ENCODE data around the gene CACNG4.

CACNG4 gene

DNA sequence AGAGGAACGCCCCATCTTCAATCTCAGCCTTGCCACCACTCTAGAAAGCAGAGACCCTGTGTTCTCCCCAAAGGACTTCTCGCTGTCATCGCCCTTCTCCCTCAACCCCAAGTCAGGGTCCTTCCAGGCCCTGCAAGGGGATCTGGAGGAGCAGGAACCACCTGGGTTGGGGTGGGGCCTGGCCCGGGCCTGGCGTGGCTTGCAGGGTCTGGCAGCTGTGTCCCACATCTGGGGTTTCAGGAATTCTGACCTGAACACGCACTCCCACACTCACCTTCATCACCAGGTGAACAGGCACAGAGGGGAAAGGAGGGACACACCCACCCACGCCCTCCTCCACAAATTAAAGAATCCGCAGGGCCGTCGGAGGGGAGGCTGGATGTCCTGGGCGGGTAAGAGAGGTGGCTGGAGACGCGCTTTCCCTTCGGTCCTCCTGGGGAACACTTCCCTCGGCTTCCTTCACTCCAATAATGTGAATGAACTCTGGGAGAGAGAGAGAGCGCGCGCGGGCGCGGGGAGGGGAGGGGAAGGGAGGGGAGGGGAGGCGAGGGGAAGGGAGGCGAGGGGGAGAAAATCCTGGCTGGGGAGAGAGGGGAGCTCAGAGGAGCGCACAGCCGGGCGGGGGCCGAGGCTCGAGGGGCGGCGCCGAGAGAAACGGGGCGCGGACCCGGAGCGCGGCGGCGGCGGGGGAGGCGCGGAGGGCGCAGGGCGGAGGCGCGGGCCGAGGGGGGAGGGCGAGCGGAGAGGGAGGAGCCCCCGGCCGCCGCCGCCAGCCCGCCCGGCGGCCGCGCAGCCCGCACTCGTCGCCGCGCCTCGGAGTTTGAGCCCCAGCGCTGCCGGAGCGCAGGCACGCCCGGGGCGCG, at the start of gene CACNG4:
Gene CACNG4, plus strand, starts transcription at position 799 of the 863 bp plus-strand sequence. CDS start 205 bp downstream, outside the sequence.
- peak; percentile 88 for DNase-seq

DNA sequence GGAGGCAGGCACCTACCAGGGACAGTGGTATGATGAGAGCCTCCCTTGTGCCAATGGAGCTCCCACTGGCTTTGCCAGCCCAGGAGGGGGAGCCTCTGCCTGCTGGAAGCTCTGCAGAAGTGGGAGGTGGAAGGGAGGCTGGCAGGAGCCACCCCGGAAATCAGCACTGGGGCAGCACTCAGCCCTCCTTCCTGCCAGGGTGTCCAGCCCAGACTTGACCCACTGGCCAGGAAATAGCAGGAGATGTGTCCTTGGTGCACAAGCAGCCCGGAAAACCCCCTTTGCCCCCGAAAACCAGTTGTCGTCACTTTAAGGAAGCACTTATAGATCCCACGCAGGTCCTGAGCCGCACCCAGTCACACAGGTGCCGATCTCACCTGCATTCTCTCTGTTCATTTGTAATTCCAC, 49.3 kb upstream of the CACNG4 start:
- DNase-seq: no peak

DNA sequence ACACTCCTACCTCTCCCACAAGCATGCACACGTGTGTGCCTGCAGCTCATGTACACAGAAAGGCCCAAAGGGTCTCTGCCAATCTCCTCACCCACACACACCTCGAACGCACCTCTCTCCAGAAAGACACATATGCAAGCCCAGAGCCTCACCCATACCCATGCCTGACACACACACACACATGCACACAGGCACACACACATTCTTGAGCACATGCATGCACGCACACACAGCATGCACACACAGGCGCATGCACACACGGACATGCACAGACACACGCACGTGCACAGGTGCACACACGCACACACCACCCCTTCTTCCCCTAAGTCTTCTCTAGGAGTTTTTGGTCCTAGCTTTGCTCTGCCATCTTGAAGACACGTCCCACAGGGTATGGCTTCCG, 48.7 kb upstream of the CACNG4 start:
- DNase-seq: no peak

DNA sequence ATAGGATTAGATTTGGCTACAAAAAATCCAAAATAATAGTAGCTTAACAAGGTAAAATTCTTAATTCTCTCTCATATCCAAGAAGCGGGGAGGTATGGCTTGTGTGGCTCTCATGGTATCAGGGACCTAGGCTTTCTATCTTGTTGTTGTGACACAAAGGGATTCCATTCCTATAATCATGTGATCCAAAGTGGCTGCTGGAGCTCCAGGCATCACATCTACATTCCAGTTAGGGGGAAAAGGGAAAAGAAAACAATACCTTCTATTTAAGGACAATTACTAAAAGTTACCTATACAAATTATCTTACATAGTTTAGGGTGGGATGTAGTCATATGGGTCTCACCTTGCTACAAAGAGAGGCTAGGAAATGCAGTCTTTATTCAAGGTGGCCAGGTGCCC, 47.6 kb upstream of the CACNG4 start:
- no peak for DNase-seq

DNA sequence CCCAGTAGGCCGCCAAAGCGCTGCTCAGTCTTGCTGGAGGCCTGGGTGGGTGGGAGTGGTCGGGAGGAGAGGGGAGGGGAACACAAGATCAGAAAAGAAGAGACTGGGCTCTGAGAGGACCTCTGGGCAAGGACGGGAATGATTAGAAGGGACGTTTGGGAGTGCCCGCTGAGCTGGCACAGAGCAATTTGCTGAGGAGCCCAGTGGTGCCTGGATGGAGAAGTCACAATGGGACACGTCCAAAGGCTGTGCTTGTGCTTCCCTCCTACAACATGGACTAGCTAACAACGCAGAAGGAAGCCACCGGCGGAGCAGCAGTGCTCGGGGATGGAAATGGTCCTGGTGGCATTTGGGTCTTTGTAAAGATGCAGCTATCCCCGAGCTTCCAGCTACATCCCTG, 45.6 kb upstream of the CACNG4 start:
- DNase-seq: no peak

DNA sequence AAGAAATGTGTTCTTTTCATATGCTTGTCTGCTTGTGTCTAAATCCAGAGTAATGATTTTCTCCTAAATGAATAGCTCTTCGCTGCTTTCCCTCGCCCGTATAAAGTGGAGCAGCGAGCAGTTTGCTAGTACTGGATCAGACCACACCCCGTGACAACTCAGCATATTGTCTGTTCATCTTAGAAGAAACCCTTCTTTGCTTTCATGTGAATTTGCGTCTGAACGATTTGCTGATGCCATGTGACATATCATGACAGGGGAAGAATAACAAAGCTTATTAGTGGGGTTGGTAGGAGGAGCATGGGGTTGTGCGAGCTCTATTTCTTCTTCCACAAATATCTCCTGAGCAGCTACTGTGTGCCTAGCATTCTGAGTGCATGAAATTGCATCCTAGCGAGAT, 44.1 kb upstream of the CACNG4 start:
- peak; percentile 80 for DNase-seq

DNA sequence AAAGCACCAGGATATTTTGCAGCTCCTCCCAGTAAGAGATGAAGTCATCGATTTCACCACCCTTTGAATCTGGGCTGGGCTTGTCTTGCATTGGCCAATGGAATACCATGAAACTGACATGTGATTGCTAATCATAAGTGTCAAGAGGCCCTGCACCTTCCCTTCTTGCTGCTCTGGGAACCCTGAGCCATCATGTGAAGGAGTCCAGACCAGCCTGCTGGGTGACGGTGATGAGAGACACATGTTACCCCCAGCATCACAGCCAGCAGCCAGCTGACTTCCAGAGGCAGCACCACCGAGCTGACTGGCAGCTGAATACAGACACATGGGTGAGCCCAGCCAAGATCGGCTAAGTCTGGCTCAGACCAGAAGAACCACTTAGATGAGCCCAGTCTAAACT, 43.6 kb upstream of the CACNG4 start:
- no peak for DNase-seq

DNA sequence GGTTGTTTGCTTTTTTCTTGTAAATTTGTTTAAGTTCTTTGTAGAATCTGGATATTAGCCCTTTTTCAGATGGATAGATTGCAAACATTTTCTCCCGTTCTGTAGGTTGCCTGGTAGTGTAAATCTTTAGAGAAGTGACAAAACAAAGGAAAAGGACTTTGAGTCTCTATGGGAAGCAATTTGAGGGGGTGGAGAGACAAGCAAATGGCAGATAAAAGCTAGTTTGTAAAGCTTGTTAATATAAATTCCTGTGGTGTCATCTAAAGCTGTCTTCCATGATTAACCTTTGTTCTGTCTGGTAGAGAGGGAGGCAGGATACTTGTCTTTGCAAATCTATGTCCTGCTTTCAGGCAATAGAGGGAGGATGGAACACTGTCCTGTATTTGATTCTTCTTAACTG, 40.6 kb upstream of the CACNG4 start:
- no peak for DNase-seq

DNA sequence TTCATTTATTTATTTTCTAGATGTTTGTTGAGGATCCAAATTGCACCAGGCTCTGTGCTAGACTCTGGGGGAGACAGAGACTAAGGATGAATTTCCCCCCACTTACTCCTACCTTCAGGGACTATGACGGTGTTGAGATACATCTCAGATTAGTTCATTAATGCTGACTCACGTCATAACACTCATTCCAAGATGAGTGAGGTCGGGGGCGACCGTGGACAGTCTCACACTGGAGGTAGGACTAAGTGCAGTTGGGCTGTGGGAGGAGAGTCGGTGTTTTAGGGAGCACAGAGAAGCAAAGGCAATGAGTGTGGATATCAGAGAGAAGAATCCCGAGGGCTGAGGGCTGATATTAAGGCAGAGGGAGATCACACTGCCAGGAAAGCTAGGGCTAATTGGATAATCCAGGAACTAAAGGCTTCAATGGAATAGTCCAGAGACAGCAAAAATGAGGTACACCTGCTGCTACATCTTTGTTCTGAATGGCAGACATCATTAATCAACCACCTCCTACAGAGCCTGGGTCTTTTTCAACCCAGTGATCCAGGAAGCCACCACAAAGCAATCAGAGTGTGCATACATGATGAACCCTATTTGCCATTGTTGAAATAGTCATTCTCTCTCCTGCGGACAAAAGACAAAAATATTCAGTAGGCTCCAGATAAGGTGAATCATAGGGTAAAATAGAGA, 38.6 kb upstream of the CACNG4 start:
- DNase-seq: no peak

DNA sequence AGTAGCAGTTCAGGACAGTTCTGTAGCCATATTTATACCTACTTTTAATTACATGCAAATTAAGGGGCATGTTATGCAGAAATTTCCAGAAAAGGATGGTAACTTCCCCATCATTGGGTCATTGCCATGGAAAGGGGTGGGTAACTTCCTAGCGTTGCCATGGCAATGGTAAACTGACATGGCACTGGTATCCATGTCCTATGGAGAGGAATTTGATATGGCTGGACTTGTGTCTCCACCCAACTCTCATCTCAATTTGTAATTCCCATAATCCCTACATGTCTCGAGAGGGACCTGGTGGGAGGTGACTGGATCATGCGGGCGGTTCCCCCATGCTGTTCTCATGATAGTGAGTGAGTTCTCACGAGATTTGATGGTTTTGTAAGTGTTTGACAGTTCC, 35.6 kb upstream of the CACNG4 start:
- no peak for DNase-seq

DNA sequence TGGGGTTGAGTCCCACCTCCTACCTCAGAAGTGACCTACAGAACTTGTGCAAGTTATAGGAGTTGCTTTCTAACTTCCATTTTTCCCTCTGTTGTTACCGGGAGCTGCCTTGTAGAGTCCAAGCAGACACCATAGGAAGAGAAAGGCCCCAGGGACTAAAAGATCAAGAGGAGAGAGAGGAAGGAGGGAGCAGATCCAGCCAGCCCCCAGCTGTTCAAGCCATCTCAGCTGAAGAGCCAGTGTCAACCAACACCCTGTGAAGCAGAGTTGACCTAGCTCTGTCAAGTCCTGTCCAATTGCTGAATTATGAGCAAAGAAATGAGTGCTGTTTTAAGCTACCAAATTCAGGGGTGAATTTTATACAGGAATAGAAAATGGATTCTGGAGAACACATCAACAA, 34.9 kb upstream of the CACNG4 start:
- DNase-seq: no peak

DNA sequence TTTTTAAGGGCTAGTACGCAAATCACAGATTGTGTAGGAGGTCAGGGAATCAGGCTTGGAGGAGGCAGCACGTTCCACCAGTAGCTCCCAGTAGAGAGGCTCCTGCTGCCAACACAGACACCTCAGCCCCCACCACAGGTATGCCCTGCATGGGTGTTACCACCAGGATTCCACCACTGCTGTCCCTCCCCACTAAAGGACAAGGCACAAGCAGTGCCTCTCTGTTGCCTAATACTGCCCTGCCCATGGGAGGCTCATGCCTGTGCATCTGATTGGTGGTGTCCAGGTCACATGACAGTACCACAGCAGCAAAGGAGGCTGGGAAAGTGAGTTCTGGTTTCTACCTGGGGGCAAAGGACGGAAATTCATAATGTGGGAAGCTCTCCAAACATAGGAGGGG, 33.6 kb upstream of the CACNG4 start:
- no peak for DNase-seq

DNA sequence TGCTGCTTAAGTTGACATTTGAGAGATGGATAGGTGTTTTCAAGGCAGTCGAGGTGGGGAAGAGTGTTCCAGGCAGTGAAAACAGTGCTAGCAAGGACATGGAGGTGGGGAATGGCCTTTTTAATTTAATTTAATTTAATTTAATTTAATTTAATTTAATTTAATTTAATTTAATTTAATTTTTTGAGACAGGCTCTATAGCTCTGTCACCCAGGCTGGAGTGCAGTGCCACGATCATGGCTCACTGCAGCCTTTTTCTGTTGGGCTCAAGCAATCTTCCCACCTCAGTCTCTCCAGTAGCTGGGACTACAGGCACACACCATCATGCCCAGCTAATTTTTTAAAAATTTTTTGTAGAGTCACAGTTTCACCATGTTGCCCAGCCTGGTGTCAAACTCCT, 32.2 kb upstream of the CACNG4 start:
- DNase-seq: no peak

DNA sequence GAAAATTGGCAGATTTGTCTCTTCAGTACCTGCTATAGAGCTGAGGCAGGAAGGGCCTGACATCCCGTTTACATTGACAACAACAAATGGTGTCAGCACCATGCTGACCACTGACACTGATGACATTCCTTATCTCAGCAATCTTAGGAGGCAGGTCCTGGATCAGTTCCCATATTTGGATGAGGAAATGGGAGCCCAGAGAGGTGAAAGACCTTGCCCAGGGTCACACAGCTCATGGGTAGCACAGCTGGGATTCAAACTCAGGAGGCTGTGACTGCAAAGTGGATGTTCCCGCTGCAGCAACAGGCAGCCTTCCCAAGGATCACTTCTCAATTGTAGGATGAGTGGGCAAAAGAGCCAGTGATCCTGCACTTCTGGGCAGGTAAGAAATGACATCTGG, 30.5 kb upstream of the CACNG4 start:
- no peak for DNase-seq

DNA sequence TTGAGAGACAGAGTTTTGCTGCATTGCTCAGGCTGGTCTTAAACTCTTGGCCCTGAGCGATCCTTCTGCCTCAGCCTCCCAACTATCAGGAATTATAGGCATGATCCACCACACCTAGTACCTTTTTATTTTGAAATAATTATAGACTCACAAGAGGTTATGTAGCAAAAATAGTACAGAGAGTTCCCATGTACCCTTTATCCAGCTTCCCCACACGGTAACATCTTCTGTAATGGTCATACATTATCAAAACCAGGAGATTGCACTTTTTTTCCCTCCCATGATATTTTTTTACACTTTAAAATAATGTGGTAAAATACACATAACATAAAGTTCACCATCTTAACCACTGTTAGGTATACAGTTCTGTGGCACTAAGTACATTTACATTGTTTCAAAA, 28.8 kb upstream of the CACNG4 start:
- no peak for DNase-seq

DNA sequence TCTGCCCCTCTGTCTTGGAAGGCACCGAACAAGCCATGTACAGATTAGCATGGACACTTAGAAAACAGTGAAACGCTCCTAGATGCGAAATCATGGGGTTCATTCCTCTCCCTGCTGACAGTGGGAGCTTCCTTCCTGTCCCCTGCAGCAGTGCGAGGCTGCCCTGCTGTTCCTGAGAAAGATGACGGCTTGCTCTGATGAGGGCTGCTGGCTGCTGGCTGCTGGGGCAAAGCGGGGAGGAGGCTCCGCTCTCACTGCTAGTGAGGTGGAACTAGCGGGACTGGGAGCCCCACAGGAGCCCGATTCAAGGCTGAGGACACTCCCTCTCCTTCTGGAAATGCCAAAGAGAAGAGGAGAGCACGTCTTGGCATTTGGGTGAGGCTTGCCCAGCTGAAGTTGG, 25.9 kb upstream of the CACNG4 start:
- DNase-seq: no peak

DNA sequence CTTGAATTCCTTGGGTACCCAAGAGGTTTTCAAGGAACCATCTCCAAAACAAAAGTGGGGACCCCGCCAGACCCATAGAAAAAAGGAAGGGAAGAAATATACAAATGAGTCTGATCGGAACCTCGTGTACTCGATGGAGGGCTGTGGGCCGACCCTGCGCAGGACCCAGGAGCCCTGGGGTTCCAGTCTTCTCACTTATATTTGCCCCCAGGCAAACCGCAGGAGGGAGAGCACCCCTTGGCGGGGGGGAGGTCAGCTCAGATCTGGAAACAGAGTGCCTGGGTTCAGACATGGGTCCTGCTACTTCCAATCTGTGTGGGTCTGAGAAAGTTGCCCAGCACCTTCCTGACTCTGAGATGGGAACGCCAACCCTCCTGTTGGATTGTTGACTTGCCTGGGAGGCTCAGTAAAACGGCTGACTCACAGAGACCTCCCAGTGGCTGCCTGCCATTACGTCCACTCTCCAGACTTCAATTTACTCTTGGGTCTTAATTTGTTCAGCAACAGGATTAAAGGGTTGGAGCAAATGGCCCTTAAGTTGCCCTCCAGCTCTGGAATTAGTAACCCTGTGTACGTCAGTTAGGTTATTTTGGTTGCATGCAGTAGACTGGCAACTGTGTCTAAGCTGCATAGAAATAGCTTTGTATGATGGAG, 24.9 kb upstream of the CACNG4 start:
- no peak for DNase-seq

DNA sequence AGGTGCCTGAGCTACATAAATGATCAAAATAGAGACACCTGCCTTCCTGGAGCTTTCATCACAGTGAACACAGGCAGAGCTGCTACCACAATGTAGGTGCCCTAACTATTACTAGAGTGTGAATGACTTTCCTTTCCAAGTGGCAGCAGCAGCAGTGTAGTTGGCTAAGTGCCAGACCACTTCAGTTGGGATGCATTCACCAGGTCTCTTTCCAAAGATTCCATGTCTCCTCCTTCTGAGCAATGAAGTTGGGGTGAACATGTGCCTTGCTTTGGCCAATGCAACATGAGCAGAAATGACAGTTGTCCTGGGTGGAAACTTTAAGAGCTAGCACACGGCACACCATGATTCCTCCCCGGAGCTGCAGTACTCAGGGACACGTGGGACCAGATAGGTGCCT, 23.3 kb upstream of the CACNG4 start:
- DNase-seq: no peak

DNA sequence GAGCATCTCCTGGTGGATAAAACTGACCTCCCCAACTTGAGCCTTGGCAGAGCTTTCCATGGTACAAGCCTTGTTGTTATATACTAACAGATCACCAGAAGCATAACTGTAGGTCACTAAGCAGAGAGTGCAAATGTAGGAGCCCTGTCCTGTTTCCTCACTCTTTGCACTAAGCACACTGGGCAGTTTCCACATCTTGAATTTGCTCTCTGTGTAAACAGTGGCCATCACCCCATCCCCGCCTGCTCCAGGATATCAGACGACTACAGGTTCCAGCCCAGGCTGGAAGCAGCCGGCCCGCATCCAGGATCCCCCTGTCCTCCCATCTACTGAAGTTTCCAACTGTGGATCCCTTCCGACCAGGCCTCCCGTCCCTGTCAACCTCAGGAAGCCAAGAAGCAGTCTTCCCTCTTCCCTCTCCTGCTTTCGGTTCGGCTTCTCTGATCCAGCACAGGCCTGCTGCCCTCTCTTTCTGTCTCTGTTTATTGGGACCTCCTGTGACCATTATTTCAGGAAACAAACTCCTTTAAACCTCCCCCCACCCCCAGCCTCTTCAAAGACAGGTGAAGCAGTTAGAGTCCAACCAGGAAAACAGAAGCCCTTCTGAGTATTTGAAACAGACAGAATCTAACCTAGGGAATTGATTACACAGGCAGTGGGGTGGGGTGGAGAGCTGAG, 22.6 kb upstream of the CACNG4 start:
- no peak for DNase-seq

DNA sequence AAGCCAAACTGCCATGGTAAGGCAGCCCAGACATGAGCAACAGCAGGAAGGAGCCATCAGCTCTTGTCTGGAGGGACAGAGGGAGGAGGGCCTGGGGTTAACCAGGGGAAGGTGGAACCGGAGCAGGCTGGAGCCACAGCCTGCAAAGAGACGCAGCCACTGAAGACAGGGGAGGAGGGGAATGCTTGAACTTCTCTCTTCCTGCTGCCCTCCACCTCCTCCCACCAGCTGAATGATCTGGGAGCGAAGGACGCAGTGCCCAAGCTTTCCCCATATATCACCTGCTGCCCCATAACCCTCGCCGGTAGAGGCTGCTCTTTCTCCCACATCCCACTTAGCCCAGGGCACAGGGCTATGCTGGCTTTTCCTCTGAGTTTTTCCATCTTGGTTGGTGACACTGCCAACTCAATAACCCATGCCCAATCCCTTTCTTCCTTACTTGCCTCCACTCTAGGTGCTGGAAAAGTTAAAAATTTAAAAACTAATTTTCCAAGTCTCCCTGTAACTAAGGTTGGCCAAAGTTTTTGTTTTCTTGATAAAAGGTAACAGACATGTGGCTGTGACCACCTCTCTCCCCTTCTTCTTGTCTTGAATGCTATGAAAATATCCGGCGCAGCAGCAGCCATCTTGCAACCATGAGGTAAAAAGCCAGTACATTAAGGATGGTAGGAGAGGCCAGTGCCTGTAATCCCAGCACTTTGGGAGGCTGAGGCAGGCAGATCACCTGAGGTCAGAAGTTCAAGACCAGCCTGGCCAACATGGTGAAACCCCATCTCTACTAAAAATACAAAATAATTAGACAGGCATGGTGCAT, 21.8 kb upstream of the CACNG4 start:
- no peak for DNase-seq

DNA sequence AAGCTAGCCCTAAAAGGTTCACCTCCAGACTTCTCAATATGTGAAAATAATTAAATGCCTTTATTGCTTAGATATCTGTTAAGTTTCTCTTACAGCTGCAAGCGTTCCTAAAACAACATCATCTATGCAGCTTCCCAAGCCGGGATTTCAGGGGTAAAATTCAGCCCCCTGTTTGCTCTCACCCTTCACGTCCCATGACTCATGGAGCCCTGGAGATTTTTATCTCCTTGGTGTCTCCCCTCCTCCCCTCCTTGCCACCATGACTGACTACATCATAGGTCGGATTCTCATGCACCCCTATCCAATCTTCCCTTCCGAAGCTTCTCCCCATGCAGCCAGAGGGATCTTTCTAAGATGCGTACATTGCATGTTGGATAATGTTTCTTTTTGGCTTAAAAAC, 21.0 kb upstream of the CACNG4 start:
- DNase-seq: no peak

DNA sequence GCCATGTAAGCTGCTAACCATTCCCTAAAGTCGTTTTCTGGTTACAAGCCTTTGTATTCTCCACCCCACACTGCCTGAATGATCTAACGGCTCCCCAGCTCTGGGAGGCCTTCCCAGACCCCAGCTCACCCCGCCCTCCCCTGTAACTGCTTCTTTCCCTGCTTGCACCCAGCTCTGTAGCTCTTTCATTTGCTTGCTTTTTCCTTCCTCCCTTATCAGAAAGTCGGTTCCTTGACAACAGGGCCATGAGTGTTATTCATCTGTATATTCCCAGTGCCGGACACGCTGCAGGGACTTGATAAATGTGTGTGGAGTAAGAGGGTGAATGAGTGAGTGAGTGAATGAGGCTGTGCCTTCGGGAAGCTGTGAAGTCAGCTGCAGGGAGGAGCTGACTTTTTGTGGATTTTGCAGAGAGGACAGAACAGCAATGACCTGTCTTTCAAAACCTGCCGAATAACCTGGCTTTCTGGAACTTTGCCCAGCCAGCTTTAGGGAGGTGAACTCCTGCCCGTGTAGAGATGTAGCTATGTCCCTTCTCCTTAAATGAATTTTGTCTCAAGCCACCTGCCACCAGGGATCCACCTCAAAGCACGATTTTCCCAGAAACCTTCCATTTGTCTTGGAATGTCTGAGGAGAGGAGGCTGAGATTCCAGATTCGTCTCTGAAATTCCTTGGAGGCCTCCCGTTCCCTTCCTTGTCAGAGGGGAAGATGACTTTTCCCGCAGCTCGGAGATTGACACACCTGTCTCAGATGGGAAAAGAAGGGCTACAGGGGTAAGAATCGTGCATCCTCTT, 20.0 kb upstream of the CACNG4 start:
- DNase-seq: no peak

Measured in eye (tissue), 1 donor.